SK-N-MC (cell line): ENCODE data around the gene RNFT2.

Experiments used
- EZH2 ChIP-seq: fragments of 200-600 bp; sonication (generic); IDR thresholded peaks from one replicate; pipeline ENCODE4 v1.6.1; 2017; ENCODE audit warnings: antibody characterized with exemption
- FOXP2 ChIP-seq: optimal IDR thresholded peaks from 2 replicates; pipeline ENCODE3; 2011; ENCODE audit warnings: mild to moderate bottlenecking, moderate library complexity; ENCODE audit not compliant: insufficient read depth; ENCODE audit errors: extremely low read length, control extremely low read depth
- POLR2AphosphoS5 ChIP-seq: IDR thresholded peaks from 2 replicates; pipeline ENCODE4 v1.6.1; 2012; ENCODE audit warnings: mild to moderate bottlenecking, low read depth, low read length, borderline replicate concordance

DNA sequence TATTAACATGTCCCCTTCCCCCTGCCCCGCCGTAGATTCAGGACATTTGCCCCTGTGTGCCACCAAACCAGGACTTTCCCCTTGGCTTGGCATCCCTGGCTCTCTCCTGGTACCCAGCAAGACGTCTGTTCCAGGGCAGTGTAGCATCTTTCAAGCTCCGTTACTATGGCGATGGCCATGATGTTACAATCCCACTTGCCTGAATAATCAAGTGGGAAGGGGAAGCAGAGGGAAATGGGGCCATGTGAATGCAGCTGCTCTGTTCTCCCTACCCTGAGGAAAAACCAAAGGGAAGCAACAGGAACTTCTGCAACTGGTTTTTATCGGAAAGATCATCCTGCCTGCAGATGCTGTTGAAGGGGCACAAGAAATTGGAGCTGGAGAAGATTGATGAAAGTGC, 114.2 kb downstream of the RNFT2 start:
- no peak for TF ChIP-seq EZH2
- no peak for TF ChIP-seq POLR2AphosphoS5
- no peak for TF ChIP-seq FOXP2
